Measurements from ENCODE around the gene CASP9.
"Not testable (repeated sequence)": the region's sequence is repeated elsewhere in the genome, so short reads cannot be mapped to it uniquely, and the experiment has no call there.

Gene CASP9

DNA sequence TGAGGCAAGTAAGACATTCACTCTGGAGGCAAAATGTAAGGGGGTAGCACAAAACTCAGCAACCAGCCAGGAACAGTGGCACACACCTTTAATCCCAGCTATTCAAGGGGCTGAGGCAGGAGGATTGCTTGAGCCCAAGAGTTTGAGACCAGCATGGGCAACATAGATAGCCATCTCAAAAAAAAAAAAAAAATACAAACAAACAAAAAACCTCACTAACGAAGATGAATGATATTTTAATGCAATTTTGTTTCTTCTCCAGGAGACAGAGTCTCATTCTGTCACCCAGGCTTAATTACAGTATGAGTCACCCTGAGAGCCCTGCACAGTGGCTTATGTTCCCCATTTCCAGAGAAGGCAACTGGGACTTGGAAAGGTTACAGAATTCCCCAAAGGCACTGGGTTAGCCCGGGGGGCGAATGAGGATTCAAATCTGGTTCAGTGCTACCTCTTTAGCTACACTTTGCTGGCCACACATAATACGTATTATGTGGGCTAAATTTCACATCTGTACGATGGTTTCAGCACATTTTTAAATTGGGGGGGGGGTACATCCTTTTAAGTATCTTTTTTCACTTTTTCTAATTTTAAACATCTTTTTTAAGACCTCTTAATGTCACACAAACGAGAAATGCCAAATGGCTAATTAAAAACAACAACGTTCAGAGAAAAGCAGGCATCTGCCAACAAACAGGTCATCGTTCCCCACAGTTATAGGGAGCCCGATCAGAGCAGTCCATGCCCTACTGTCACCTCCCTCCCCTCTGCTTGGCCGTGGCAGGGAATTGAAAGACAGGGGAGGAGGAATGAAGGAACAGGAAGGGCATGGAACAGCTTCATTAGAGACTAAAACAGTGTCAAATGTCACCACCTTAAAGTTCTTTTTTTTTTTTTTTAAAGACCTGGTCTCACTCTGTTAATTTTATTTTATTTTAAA lies 64.0 kb downstream of the CASP9 start:
- no peaks in the 10 kb centered on the region for H3K27me3 ChIP-seq (ENCODE audit: control insufficient read depth, insufficient read depth, low read length, poor library complexity, severe bottlenecking)
- no peak overlapping the region for H3K27ac ChIP-seq (ENCODE audit: insufficient read depth, low read depth, low read length, poor library complexity, severe bottlenecking)
- no peaks in the 10 kb centered on the region for H3K36me3 ChIP-seq (ENCODE audit: control insufficient read depth, insufficient read depth, low read length)
- no peaks in the 10 kb centered on the region for H3K9me3 ChIP-seq (ENCODE audit: control insufficient read depth, low read length)
- WGBS, 2 experiments, result 85 to 92% methylated on average over 9 to 10 of the region's 10 CpGs
- H3K4me3 ChIP-seq (ENCODE audit: insufficient read depth, low read depth, low read length), result no peak overlapping the region
- H3K4me1 ChIP-seq (ENCODE audit: control insufficient read depth, insufficient read depth, low read length), result no peaks in the 10 kb centered on the region

DNA sequence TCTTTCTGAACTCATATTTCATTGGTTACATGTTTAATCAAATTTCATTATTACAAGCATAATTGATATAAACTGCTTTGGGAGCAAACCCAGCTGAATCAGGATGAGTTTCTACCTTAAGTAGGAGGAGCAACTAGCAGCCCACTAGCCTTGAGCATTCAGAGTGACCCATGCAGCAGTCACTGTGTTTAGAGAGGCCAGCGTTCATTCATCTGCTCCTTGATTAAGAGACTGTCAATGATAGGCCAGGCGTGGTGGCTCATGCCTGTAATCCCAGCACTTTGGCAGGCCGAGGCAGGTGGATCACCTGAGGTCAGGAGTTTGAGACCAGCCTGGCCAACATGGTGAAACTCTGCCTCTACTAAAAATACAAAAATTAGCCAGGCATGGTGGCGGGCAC lies 65.6 kb downstream of the CASP9 start:
- H3K9me3 ChIP-seq (ENCODE audit: control insufficient read depth, low read length); H3K36me3 ChIP-seq (ENCODE audit: control insufficient read depth, insufficient read depth, low read length); H3K4me3 ChIP-seq (ENCODE audit: insufficient read depth, low read depth, low read length); H3K27me3 ChIP-seq (ENCODE audit: control insufficient read depth, insufficient read depth, low read length, poor library complexity, severe bottlenecking); H3K4me1 ChIP-seq (ENCODE audit: control insufficient read depth, insufficient read depth, low read length); H3K27ac ChIP-seq (ENCODE audit: insufficient read depth, low read depth, low read length, poor library complexity, severe bottlenecking): not testable (repeated sequence)
- WGBS, 2 experiments, result 82 to 84% methylated on average over 4 of the region's 4 CpGs

DNA sequence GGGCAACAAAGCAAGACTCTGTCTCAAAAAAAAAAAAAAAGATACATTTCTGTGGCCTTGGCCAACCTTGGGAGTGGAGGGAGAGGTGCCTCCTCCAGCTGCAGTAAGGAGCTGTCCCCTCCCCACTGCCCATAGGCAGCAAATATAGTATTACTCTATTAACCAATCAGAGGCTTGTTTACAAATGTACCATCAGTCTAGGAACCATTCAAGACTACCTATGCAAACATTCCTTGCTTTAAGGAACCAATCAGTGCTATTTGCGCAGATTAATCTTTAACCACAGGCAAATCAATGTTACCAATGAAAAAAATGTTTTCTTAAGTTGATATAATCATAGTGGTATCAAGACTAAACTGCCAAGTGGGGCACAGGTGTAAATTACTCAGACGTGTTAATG lies 66.4 kb downstream of the CASP9 start:
- Histone ChIP-seq H3K27ac (ENCODE audit: insufficient read depth, low read depth, low read length, poor library complexity, severe bottlenecking) (no peak overlapping the region), H3K36me3 (ENCODE audit: control insufficient read depth, insufficient read depth, low read length) (no peaks in the 10 kb centered on the region), H3K27me3 (ENCODE audit: control insufficient read depth, insufficient read depth, low read length, poor library complexity, severe bottlenecking) (no peaks in the 10 kb centered on the region), H3K9me3 (ENCODE audit: control insufficient read depth, low read length) (no peaks in the 10 kb centered on the region), H3K4me3 (ENCODE audit: insufficient read depth, low read depth, low read length) (no peak overlapping the region), H3K4me1 (ENCODE audit: control insufficient read depth, insufficient read depth, low read length) (no peaks in the 10 kb centered on the region)
- WGBS, 2 experiments, result 91 to 100% methylated on average over 1 to 2 of the region's 2 CpGs

DNA sequence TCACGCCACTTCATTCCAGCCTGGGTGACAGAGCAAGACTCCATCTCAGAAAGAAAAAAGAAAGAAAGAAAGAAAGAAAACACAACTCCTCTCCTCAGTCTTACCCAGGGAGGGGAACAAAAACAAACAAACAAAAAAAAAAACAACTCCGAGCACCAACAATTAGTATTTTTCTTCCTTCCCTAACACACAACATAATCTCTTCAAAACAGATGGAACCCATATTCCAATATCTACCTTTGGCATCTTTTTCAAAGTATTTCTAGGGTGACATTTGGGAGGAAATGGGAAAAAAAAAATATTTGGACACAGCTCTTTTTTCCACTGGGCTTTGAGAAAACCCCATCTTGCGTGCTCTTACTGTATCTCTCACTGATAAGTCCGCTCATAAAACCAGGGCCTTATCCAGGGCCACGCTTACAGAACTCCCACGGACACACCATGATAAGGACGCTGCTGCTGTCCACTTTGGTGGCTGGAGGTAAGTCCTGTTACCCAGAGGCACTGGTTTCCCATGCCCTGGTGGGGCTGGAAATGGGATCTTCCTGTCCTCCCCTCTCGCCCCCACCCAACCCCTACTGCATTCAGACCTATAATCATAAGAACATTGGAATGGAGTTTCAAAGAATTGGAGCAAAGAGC lies 67.6 kb downstream of the CASP9 start, which contains the start of gene CELA2A:
Gene CELA2A, plus strand, starts transcription at position 420 of the 642 bp plus-strand sequence. Its CDS starts 22 bp downstream, at position 442.
- Histone ChIP-seq H3K4me1 (ENCODE audit: control insufficient read depth, insufficient read depth, low read length) (no peaks in the 10 kb centered on the region), H3K36me3 (ENCODE audit: control insufficient read depth, insufficient read depth, low read length) (no peaks in the 10 kb centered on the region), H3K27me3 (ENCODE audit: control insufficient read depth, insufficient read depth, low read length, poor library complexity, severe bottlenecking) (no peaks in the 10 kb centered on the region), H3K9me3 (ENCODE audit: control insufficient read depth, low read length) (no peaks in the 10 kb centered on the region), H3K27ac (ENCODE audit: insufficient read depth, low read depth, low read length, poor library complexity, severe bottlenecking) (no peak within 1 kb of the TSS), H3K4me3 (ENCODE audit: insufficient read depth, low read depth, low read length) (no peak within 1 kb of the TSS)
- WGBS, 2 experiments, result 95 to 96% methylated on average over 7 to 8 of the region's 8 CpGs

DNA sequence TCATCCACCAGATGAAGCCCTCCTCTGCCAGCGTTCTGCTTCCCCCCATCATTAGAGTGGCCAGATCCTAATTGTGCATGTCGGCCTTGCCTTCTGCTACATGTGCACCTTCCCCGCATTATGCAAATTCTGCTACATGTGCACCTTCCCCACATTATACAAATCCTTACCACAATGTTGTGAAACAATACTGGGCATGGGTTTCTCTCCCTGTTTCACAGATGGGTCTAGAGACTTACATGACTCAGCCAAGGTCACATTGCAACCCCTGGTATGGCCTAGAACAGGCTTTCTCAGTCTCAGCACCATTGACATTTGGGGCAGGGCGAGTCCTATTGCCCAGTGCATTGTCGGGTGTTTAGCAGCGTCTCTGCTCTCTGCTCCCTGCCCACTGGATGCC lies 68.5 kb downstream of the CASP9 start:
- Histone ChIP-seq H3K4me1 (ENCODE audit: control insufficient read depth, insufficient read depth, low read length) (no peaks in the 10 kb centered on the region), H3K9me3 (ENCODE audit: control insufficient read depth, low read length) (no peaks in the 10 kb centered on the region), H3K27ac (ENCODE audit: insufficient read depth, low read depth, low read length, poor library complexity, severe bottlenecking) (no peak overlapping the region), H3K27me3 (ENCODE audit: control insufficient read depth, insufficient read depth, low read length, poor library complexity, severe bottlenecking) (no peaks in the 10 kb centered on the region), H3K4me3 (ENCODE audit: insufficient read depth, low read depth, low read length) (no peak overlapping the region), H3K36me3 (ENCODE audit: control insufficient read depth, insufficient read depth, low read length) (no peaks in the 10 kb centered on the region)
- WGBS, 2 experiments, result 64 to 69% methylated on average over 6 of the region's 6 CpGs

DNA sequence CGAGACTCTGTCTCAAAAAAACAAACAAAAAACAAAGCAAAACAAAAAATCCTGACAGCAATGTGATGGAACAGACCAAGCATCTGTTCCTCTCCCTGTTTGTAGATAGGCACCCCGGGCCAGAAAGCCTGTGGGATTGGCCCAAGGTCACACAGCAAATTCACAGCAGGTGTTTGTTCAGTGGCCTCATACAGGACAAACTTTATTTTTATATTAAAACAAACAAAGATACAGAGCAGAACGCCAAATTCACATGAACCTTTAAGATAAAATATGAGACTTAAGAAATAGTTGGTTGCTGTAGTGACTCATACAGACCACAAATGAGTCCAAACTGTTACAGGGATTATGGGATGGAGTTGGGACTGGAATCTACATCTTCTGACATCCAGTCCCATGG lies 69.8 kb downstream of the CASP9 start:
- H3K27ac ChIP-seq (ENCODE audit: insufficient read depth, low read depth, low read length, poor library complexity, severe bottlenecking), result no peak overlapping the region

DNA sequence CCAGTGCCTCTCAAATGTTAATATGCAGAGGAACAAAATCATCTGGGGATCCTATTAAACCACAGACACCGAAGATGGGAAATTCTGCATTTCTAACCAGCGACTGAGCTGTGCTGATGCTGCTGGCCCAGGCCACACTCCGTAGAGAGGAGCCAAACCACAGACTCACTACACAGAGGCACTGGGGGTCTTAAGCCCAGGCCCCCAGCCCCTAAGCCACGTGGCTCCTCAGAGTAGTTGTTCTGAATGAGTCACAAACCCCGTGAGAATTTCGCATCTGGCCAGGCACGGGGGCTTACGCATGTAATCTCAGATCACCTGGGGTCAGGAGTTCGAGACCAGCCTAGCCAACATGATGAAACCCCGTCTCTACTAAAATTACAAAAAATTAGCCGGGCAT lies 70.3 kb downstream of the CASP9 start:
- no peaks in the 10 kb centered on the region for H3K36me3 ChIP-seq (ENCODE audit: control insufficient read depth, insufficient read depth, low read length)
- H3K27ac ChIP-seq (ENCODE audit: insufficient read depth, low read depth, low read length, poor library complexity, severe bottlenecking), result no peak overlapping the region
- 84 to 89% methylated on average over 11 of the region's 11 CpGs for WGBS, 2 experiments
- no peaks in the 10 kb centered on the region for H3K9me3 ChIP-seq (ENCODE audit: control insufficient read depth, low read length)
- H3K4me3 ChIP-seq (ENCODE audit: insufficient read depth, low read depth, low read length), result no peak overlapping the region
- H3K4me1 ChIP-seq (ENCODE audit: control insufficient read depth, insufficient read depth, low read length), result no peaks in the 10 kb centered on the region
- H3K27me3 ChIP-seq (ENCODE audit: control insufficient read depth, insufficient read depth, low read length, poor library complexity, severe bottlenecking), result no peaks in the 10 kb centered on the region

More for the DNA sequence above, 69.8 kb downstream of the CASP9 start:
- H3K9me3 ChIP-seq (ENCODE audit: control insufficient read depth, low read length), result no peaks in the 10 kb centered on the region
- H3K27me3 ChIP-seq (ENCODE audit: control insufficient read depth, insufficient read depth, low read length, poor library complexity, severe bottlenecking), result no peaks in the 10 kb centered on the region
- no peak overlapping the region for H3K4me3 ChIP-seq (ENCODE audit: insufficient read depth, low read depth, low read length)
- H3K36me3 ChIP-seq (ENCODE audit: control insufficient read depth, insufficient read depth, low read length), result no peaks in the 10 kb centered on the region
- 86 to 94% methylated on average over 2 to 3 of the region's 3 CpGs for WGBS, 2 experiments
- no peaks in the 10 kb centered on the region for H3K4me1 ChIP-seq (ENCODE audit: control insufficient read depth, insufficient read depth, low read length)

DNA sequence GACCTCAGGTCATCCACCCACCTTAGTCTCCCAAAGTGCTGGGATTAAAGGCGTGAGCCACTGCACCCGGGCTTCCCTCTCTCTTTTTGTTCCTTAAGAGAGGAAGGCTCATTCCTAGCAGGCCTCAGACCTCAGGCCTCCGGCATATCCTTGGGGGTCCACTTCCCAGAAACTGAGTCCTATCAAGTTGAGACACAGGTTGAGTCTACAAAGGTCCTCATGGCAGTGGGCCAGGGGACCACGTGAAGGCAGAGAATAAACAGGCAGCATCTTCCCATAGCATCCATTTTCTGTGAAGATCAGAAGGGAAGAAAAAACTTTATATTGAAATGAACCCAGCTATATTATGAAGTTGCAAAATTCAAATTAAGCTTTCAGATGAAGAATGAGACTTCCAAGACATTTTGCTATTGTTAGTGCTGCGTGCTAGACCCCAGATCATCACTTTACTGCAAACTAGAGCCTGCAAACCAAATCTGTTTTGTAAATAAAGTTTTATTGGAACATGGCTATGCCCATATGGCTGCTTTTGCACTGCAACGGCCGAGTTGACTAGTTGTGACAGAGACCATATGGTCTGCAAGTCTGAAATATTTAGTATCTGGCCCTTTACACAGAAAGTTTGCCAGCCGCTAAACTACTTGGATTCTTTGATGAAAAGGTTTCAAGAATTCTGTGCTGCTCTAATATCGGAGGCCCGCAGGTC lies 71.0 kb downstream of the CASP9 start:
- 93 to 95% methylated on average over 10 of the region's 10 CpGs for WGBS, 2 experiments

DNA sequence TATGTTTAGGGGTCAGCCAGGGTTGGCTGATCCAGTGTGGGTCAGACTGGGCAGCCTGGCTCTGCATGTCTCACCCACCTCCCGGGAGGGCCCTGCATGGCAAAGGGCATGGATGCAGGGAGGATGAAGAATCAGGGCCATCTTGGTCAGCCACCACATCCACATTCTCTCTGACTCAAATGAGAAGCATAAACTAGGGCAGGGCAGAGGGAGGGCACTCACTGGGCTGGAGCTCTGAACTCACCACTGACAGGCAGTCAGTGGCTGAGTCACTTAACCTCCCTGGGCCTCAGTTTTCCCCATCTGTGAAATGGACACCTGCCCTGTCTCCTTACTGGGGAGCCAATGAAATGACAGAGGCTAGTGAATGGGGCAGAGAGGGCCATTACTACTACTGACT lies 71.8 kb downstream of the CASP9 start:
- Histone ChIP-seq H3K36me3 (ENCODE audit: control insufficient read depth, insufficient read depth, low read length) (no peaks in the 10 kb centered on the region), H3K9me3 (ENCODE audit: control insufficient read depth, low read length) (no peaks in the 10 kb centered on the region), H3K27me3 (ENCODE audit: control insufficient read depth, insufficient read depth, low read length, poor library complexity, severe bottlenecking) (no peaks in the 10 kb centered on the region), H3K27ac (ENCODE audit: insufficient read depth, low read depth, low read length, poor library complexity, severe bottlenecking) (no peak overlapping the region), H3K4me1 (ENCODE audit: control insufficient read depth, insufficient read depth, low read length) (no peaks in the 10 kb centered on the region), H3K4me3 (ENCODE audit: insufficient read depth, low read depth, low read length) (no peak overlapping the region)
- 88 to 93% methylated on average over 1 of the region's 1 CpG for WGBS, 2 experiments

More for the DNA sequence above, 71.0 kb downstream of the CASP9 start:
- Histone ChIP-seq H3K27ac (ENCODE audit: insufficient read depth, low read depth, low read length, poor library complexity, severe bottlenecking) (no peak overlapping the region), H3K36me3 (ENCODE audit: control insufficient read depth, insufficient read depth, low read length) (no peaks in the 10 kb centered on the region), H3K4me3 (ENCODE audit: insufficient read depth, low read depth, low read length) (no peak overlapping the region), H3K27me3 (ENCODE audit: control insufficient read depth, insufficient read depth, low read length, poor library complexity, severe bottlenecking) (no peaks in the 10 kb centered on the region), H3K4me1 (ENCODE audit: control insufficient read depth, insufficient read depth, low read length) (no peaks in the 10 kb centered on the region), H3K9me3 (ENCODE audit: control insufficient read depth, low read length) (no peaks in the 10 kb centered on the region)
